GM19035 (cell line): ENCODE data around the gene FAM110A.
A peak's percentile ranks its signal among the peaks of the same experiment; 100 is the strongest.
"Not testable (repeated sequence)": the region's sequence is repeated elsewhere in the genome, so short reads cannot be mapped to it uniquely, and the experiment has no call there.

Experiments used
- ATAC-seq: cut with Tn5 transposase; IDR thresholded peaks from one replicate; pipeline ENCODE4 v1.9.1; 2021; ENCODE audit not compliant: unreplicated experiment

FAM110A gene

GRCh38 chr20:841568-842546 is 8.3 kb downstream of the FAM110A start:
- no peak for ATAC-seq

DNA sequence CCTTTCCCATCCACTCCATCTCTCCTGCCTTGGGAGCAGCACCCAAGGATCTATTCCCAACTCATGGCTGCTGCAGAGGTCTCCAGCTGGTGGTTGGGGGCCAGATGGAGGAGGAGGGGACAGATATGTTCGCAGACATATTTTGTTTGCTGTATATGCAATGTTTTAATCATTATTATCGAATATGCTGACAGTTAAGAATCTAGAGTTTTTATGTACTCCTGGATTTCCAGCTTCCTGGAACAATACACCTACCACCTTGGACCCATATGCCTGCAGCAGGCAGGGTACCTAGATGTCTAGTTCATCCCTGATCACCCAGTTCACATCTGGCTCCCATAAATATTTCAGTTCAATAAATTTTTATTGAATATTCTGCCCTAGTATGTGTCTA is 9.0 kb downstream of the FAM110A start:
- ATAC-seq: no peak

GRCh38 chr20:843912-844311 is 10.4 kb downstream of the FAM110A start:
- no peak for ATAC-seq

DNA sequence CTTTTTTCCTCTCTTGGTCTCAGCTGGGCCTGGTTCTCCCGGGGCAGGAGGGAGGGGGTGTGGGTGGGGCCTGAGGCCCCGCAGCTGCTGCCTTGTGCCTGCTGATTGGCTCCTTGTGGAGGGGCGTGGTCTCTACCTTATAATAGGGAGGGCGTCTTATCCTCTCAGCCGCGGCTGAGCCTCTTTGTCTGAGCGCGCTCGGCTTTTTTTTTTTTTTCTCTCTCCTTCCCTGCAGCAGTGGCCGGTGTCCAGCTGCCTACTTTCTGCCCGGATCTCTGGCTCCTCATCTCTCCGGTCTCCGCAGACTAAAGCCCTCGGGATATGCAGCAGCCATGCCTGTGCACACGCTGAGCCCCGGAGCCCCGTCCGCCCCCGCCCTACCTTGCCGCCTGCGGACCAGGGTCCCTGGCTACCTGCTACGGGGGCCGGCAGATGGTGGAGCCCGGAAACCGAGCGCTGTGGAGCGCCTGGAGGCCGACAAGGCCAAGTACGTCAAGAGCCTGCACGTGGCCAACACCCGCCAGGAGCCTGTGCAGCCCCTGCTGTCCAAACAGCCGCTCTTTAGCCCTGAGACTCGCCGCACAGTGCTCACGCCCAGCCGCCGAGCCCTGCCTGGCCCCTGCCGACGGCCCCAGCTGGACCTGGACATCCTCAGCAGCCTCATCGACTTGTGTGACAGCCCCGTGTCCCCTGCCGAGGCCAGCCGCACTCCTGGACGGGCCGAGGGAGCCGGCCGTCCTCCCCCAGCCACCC is 11.1 kb downstream of the FAM110A start:
- ATAC-seq: peak; percentile 94

DNA sequence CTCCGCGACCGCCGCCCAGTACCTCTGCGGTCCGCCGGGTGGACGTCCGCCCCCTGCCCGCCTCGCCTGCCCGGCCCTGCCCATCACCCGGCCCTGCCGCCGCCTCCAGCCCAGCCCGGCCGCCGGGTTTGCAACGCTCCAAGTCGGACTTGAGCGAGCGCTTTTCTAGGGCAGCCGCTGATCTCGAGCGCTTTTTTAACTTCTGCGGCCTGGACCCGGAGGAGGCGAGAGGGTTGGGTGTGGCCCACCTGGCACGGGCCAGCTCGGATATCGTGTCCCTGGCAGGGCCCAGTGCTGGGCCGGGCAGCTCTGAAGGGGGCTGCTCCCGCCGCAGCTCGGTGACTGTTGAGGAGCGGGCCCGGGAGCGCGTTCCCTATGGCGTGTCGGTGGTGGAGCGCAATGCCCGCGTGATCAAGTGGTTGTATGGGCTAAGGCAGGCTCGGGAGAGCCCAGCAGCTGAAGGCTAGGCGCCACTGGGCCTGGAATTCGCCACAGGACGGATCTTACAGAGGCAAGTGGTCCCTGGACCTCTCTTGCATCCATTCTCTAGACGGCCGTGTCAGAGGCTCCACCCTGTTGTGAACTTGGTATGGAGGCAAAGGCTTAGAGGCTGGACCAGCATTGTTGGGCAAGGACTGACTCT is 11.8 kb downstream of the FAM110A start:
- ATAC-seq: no peak

GRCh38 chr20:845941-846893 is 12.7 kb downstream of the FAM110A start:
- no peak for ATAC-seq

DNA sequence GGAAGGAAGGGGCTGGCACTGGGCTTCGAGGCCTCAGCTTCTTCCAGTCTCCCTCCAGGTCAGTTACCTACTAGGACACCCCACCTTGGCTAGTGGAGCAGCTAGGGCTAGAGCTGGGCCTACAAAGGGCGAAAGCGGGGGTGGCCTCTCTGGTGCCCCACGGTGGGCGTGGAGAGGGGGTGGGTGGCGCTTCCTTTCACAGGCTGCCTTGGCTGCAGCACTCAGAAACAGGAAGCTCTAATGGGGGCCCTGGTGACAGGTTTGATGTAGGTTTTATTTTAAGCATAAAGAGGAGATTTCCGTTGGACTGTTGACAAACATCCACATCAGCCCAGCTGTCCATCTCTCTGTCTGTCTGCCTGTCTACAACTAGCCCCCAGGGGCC is 13.4 kb downstream of the FAM110A start:
- ATAC-seq: peak; percentile 46

- ATAC-seq: no peak
Observed at GRCh38 chr20:848193-848592, 14.7 kb downstream of the FAM110A start.

DNA sequence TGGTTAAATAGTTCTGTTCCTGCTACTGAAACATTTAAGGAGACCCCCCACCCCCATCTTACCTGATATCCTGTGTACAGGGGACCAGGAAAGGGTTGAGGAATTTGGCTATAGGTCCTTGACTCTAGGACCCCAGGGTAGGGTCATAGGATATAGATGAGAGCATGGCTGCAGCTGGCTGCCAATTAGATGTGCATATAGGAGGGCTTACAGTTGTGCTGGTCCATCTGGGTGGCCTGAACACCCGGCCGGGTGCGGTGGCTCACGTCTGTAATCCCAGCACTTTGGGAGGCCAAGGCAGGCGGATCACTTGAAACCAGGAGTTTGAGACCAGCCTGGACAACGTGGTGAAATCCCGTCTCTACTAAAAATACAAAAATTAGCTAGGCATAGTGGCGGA is 15.2 kb downstream of the FAM110A start:
- ATAC-seq: not testable (repeated sequence)

DNA sequence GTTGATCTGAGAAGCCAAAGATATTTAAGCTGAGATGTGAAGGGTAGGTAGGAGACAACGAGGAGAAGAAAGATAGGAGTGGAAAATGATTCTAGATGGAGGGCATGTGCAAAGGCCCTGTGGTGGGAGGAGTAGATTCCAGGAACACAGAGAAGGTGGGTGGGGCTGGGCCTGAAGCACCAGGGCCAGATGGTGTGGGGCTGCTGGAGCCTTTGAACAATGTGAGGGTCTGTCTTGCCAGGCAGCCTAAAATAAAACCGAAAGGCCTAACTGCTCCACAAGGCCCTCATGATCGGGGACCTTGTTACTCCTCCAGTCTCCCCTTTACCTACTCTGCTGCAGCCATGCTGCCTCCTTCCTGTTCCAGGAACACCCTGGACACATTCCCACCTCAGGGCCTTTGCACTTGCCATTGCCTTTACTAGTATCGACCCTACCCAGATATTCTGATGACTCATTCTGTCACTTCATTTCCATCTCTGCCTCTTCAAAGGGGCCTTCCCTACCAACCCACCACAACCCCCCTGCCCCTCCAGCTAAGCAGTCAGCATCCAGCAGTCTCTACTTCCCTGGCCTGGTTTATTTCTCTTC is 20.0 kb downstream of the FAM110A start:
- ATAC-seq: no peak

GRCh38 chr20:854601-855000 is 21.1 kb downstream of the FAM110A start:
- ATAC-seq: no peak

GRCh38 chr20:855466-856360 is 22.2 kb downstream of the FAM110A start:
- no peak for ATAC-seq

GRCh38 chr20:856361-856775 is 22.9 kb downstream of the FAM110A start:
- no peak for ATAC-seq

GRCh38 chr20:858011-858410 is 24.5 kb downstream of the FAM110A start:
- no peak for ATAC-seq

GRCh38 chr20:859751-860231 is 26.3 kb downstream of the FAM110A start:
- no peak for ATAC-seq

- ATAC-seq: no peak
Observed at GRCh38 chr20:860891-861290, 27.4 kb downstream of the FAM110A start.

DNA sequence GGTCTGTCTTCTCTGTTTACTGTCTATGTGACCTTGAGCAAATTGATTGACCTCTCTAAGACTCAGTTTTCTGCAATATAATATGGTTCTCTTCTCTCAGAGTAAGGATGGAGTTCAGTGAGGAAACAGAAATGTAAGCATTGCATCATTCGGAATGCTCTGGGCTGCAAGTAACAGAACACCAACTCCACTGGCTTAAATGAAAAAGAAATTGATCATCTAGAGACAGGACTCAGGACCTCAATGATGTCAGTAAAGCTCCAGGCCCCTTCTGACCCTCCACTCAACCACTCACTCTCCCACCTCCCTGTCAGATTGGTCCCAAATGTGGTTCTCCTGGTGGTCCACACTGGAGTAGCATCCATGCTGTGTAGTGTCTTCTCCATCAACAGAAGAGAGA is 31.9 kb downstream of the FAM110A start:
- ATAC-seq: no peak

GRCh38 chr20:868279-868678 is 34.8 kb downstream of the FAM110A start:
- no peak for ATAC-seq

GRCh38 chr20:869606-870005 is 36.1 kb downstream of the FAM110A start:
- no peak for ATAC-seq
